GM18511 (cell line): ENCODE measurements around the gene CEP128.

Experiments
- ATAC-seq: cut with Tn5 transposase; IDR thresholded peaks from one replicate; pipeline ENCODE4 v1.9.1; 2021; ENCODE audit warnings: mild to moderate bottlenecking, moderate library complexity; ENCODE audit not compliant: unreplicated experiment

The CEP128 gene

GRCh38 chr14:80695869-80696268 is 245.7 kb downstream of the CEP128 start:
- ATAC-seq, result no peak

DNA sequence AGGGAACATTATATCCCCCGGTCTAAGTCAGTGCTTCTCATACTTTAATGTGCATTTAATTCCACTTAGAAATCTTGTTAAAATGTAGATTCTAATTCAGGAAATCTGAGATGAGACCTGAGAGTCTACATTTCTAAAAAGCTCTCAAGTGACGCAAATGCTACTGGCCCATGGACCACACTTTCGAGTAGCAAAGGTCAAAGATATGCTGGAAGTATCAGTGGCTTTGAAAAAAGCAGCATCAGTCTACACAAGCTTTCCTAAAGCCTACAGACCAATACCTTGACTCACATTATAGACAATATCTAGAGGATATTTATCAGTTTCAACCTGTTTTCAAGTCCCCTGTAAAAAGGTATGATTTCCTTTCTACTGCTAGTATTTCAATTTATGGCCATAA is 248.6 kb downstream of the CEP128 start:
- no peak for ATAC-seq

- no peak for ATAC-seq
Observed at GRCh38 chr14:80681651-80682050, 259.9 kb downstream of the CEP128 start.

DNA sequence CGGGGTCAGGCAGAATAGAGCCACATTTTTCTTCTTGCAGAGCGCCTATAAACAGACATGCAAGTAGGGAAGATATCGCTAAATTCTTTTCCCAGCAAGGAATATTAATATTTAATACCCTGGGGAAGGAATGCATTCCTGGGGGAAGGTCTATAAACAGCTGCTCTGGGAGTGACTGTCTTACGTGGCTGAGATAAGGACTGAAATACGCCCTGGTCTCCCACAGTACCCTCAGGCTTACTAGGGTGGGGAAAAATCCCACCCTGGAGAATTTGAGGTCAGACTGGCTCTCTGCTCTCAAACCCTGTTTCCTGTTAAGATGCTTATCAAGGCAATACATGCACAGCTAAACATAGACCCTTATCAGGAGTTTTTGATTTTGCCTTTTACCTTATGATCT is 262.3 kb downstream of the CEP128 start:
- no peak for ATAC-seq

GRCh38 chr14:80678436-80678835 is 263.1 kb downstream of the CEP128 start:
- no peak for ATAC-seq

DNA sequence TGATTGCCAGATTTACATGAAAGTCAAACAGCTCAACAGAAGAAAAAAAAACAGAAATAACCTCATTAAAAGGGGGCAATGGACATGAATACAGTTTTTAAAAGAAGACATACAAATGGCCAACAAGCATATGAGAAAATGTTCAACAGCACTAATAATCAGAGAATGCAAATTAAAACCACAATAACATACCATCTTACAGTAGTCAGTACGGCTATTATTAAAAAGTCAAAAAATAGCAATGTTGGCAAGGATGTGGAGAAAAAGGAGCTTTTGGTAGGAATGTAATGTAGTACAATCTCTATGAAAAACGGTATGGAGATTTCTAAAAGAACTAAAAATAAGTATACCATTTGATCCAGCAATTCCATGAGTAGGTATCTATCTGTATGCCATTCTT is 272.1 kb downstream of the CEP128 start:
- no peak for ATAC-seq

DNA sequence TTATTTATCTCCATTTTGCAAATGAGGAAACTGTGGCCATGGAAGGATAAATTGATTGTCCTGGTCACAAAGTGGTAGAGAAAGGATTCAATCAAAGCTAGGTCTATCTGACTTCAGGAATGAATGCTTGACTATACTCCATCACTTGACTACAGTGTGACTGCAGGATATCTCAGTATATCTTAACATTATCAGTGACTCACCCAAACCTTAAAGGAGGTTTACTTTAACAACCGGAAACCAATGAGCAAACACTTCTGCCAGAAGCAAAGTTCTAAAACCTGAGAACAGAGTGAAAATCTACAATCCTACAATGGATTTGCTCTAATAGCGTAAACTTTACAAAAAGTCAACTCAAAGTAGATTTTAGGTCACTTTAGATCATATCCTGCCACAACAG is 277.0 kb downstream of the CEP128 start:
- ATAC-seq, result no peak

DNA sequence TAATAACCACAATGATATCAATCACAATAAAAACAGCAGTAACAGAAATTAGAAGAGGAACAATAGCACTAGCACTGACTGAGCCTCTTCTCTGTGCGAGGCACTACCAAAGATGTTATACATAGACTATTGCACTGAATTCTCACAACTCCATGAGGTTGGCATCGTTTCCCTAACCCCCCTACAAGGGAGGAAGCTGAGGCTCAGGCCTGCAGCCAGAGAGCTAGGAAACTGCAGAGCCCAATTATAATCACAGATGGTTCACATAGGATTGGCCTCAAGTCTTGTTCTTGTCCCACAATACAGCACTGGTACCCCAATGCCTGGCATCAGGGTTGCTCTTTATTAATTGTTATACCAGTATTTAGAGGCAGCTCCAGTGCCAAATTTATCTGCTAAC is 278.0 kb downstream of the CEP128 start:
- no peak for ATAC-seq

- no peak for ATAC-seq
Observed at GRCh38 chr14:80659783-80660182, 281.8 kb downstream of the CEP128 start.

- ATAC-seq, result no peak
Observed at GRCh38 chr14:80658733-80659132, 282.8 kb downstream of the CEP128 start.

DNA sequence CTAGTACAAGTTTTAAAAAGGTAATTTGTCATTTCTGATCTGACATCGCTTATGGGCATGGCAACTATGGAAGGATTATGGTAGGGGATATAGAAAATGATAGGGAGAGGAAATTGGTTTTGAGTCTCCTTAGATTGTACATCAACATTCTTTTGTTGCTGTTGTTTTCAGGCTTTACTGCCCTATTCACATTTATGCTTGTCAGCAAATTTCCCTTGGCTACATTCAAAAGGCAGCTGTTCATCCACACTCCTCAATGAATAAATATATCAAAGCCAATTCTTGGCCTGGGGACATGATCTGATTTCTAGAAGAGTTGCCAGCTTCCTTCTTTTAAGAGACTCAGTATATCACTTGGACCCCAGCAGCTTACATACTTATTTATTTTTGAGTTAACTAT is 283.4 kb downstream of the CEP128 start:
- no peak for ATAC-seq

GRCh38 chr14:80653956-80654355 is 287.6 kb downstream of the CEP128 start:
- ATAC-seq, result no peak

GRCh38 chr14:80645667-80646413 is 295.7 kb downstream of the CEP128 start:
- no peak for ATAC-seq

DNA sequence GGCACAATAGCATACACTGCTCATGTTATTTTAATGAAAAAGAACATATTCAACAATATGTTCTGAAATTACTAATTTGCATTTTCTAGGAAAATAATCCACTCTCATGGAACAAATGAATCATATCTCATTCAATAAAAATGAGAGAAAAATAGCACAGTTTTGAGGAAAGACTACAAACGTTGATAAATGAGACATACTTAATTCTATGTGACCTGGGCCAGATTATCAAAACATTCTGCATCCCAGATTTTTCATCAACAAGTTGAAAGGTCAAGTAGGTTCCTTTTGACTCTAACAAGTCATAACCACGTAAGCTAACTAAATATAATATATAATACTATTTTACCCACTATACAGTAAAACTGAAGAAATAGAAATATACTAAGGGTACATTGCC is 296.7 kb downstream of the CEP128 start:
- ATAC-seq, result no peak

DNA sequence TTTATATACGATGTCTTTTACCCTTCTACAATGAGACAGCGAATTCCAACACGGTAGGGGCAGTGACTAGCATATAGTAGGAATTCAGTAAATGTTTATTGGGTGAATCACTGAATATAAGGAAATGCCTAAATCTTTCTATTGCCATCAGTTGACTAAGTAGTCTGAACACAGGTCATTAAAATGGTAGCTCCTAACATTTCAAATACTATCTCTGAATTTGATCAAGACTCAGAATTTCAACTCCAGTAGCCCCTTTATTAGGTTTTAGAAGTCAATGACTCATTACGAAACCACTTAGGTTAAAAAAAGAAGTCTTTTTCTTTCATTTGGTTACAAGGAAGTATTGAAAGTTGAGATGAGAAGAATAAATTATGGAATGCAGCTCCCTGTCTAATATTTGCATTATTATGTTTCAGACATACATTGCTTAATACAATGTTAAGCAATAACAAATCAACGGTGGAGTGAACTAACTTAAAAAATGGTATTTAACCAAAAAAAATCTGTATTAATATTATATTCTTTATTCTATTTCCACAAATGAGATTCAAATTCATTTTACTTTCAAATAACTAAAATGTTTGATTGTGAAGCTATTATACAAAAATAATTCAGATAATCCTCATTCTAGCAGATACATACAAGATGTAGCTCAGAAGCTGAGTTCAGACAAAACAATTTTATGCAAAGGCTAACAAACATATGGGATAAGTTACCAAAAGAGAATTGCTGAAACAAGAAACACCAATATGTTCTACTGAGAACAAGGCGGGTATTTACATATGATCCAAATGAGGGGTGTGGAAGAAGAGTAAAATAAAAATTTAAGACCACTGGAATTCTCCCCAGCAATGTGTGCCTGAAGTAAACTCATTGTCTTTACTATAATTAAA is 302.7 kb downstream of the CEP128 start:
- ATAC-seq, result no peak

GRCh38 chr14:80637756-80638619 is 303.6 kb downstream of the CEP128 start:
- ATAC-seq, result no peak

DNA sequence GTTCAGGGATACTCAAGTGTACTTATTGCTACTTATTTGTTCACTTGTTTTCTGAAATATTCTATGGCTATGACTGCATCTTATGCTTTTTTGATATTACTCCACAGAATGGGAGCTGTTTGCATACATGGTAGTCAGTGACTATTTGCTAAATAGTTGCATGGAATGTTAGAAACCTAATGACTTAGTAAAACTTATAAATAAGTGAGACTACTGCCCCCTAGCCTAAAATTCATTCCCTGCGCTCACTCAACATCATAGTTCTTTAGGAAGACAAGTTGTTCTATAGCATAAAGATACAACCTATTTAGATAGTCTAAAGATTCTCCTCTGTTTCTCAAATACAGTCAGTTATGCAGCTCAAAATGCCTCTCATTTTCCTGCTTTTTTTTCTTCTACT is 305.5 kb downstream of the CEP128 start:
- no peak for ATAC-seq

DNA sequence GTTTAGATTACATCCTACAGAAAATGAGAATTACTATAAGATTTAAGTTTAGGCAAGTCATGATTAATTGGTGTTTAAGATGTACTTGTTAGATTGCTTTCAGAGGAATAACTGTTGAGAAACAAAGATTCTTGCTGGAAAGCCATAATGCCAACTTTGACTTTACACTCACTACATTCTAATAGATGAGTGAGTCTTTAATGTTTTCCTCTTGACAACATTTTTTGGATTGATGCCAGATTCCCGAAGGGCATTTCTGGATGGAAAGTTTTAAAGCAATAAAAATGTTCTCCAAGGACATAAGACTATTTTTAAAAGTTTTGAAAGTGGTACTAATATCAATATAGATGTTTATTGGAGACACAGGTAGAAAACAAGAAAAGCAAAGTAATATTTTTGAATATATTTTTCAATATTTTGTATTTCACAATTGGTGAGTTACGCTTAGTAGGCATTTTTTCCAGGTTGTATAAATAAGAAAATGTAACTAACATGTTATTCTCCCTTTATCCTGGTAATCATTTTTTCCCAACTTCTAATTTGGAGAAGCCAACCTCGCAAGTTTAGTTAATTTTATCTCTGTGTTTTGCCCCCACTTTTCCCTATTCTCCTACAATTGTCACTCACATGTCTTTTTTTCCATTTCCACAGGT is 307.3 kb downstream of the CEP128 start:
- no peak for ATAC-seq

DNA sequence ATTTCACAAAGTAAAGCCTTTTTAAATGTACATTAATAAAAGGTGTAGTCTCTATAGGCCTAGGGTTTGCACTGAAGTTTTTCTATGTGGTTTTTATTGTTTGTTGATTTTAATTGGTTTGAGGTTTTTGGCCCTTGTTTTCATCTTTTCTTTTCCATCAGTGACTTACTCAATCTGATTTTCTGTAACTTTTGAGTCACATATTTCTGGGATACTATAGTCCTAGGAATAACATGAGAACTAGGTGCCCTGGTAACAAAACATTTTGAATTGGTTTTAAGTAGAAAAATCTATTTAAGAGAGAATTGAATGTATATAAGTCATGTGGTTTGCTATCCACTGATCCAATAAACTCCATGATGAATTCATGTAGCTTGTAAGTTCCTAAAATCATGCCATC is 311.9 kb downstream of the CEP128 start:
- ATAC-seq, result no peak

DNA sequence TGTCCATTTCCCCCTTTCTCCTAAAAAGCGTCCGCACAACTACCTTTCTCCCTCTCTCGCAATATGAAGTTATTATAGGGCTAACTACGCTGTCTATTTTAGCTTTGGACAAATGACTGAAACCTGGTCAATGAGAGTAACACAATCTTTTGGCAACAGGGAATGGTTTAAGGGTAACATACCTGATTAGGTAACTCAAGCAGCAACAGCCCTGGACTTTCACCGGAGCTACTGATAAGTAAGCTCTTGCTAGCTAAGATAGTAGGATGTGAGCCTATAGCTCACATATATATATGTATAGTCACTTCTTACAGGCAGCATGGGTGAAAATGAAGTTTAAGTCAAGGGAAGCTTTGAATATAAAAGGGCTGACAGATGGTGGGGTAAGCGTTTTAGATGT is 313.0 kb downstream of the CEP128 start:
- no peak for ATAC-seq

- no peak for ATAC-seq
Observed at GRCh38 chr14:80627745-80628144, 313.8 kb downstream of the CEP128 start.
